HG02571 (cell line): ENCODE results near the gene ADIG.

Source experiments
- ATAC-seq: cut with Tn5 transposase; IDR thresholded peaks from one replicate; pipeline ENCODE4 v1.9.1; 2021; ENCODE audit warnings: mild to moderate bottlenecking, moderate library complexity; ENCODE audit not compliant: unreplicated experiment

ADIG gene

DNA sequence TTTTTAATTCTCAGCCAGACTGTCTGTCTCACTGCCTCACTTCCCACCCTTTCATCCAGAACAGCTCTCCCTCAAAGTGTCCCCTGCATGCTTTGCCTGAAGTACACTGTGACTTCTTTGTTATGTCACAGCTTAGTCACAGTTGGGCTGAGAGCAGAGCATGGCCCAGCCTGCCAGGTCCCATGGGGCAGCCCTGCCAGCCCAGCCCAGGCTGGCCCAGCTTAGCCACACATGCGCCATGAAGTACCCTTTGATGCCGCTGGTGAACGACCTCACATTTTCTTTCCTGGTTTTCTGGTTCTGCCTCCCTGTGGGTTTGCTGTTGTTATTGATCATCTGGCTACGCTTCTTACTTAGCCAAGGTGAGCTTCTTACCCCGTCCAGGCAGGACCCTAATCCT lies at the start of gene ADIG:
ADIG (plus strand) TSS at position 185 of the 400 bp plus-strand sequence; CDS start at position 239, 54 bp downstream.
- no peak for ATAC-seq

DNA sequence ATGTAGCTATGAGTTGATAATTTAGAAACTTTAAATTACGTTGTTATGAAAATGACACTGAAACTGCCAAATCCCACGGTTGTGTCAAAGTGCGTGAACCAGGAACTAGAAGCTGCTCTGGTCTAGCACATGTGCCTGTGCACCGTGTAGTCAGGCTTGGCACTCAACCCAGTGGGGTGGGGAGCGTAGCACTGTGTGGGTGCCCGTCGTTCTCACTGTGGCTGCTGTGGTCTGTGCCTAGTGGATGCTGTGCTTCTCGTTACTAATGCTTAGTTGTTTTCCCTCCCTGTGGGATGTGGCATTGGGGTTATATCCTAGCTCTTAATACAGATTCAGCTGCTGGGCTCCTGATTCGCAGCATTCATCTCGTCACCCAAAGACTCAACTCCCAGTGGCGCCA lies 46.2 kb upstream of the ADIG start:
- no peak for ATAC-seq

DNA sequence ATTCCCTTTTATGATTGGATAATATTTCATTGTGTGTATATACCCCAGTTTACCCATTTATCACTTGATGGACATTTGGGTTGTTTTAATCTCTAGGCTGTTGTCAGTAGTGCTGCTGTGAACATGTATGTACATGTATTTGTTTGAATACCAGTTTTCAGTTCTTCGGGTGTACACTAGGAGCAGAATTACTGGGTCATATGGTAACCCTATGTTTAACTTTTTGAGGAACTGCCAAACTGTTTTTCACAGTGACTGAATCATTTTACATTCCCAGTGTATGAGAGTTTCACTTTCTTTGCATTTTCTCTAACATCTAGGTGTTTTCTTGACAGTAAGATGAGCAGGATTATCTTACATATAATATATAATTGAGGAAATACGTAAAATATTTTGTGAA lies 44.7 kb upstream of the ADIG start:
- no peak for ATAC-seq

DNA sequence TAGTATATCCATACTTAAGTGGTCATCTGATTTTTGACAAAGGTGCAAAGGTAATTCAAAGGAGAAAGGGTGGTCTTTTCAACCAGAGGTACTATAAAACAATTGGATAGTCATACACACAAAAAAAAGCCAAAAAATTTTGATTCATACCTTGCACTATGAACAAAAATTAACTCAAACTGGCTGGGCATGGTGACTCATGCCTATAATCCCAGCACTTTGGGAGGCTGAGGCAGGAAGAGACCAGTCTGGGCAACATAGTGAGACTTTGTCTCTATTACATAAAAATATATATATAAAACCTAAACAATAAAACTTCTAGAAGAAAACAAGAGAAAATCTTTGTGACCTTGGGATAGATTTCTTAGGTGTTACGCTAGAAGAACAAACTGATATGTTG lies 43.8 kb upstream of the ADIG start:
- no peak for ATAC-seq

DNA sequence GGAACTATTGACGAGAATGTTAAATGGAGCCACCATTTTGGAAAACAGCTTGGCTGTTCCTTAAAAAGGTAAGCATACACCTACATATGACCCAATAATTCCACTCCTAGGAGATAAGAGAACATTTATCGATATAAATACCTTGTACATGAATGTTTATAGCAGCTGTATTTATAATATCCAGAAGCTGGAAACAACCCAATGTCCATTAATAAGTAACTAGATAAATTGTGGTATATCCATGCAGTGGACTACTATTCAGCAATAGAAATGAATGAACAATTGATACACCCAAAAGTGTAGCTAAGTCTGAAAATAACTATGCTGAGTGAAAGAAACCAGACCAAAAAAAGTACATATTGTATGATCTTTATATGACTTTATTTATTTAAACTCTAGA lies 42.2 kb upstream of the ADIG start:
- no peak for ATAC-seq

DNA sequence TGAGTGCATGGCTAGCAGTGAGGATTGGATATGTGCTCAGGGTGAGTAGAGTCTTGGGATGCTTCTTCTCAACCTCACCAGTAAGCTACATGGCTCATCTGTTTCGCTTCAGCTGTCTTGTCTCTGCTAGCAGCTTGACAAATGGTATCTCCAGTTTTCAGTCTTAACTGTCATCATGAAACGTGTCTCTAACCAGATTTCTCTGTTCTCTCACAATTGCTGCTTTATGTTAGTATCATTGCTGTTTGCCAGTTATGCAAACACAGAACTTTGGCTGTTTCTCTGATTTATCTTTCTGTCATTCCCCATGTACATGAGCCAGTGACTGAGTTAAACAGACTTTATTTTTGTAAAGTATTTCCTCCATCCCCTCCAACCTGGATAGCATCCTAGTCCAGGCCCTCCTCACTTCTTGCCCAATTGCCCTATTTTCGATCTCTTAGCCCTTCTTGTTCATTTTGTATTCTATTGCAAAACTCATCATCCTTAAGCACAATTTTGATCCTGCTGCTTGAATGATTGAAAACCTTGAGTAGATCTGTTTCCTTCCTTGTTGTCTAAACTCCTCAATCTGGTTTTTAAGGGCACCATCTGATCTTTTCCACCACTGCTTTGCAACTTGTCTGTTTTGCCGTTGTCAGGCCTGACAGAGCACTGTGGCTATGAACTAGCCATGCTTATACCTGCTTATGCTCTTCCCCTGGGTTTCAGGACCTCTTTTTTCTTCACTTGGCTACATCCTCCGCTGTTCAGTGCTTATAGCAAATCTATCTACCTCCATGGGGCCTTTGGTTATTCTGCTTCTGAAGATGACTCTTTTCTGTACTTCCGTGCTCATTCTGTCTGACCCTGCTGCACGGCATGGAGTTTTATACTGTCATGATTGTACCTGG lies 37.7 kb upstream of the ADIG start:
- ATAC-seq: no peak

DNA sequence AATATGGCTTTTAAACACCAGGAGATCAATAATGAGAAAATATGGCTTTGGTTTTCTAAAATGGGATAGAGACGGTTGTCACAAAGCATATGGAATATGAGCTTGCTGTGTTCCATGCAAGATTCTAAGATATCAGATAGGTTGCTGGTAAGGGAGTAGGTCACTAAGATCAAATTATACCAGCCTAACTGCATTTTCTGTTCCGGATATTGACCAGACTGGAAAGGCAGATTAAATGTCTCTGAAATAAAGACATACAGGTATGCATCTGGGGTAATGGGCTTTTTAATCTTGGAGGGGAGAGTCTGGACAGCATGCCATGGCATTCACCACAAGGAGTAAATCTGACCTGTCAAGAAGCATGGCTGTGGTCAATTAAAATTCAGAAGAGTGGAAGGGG lies 35.2 kb upstream of the ADIG start:
- no peak for ATAC-seq

DNA sequence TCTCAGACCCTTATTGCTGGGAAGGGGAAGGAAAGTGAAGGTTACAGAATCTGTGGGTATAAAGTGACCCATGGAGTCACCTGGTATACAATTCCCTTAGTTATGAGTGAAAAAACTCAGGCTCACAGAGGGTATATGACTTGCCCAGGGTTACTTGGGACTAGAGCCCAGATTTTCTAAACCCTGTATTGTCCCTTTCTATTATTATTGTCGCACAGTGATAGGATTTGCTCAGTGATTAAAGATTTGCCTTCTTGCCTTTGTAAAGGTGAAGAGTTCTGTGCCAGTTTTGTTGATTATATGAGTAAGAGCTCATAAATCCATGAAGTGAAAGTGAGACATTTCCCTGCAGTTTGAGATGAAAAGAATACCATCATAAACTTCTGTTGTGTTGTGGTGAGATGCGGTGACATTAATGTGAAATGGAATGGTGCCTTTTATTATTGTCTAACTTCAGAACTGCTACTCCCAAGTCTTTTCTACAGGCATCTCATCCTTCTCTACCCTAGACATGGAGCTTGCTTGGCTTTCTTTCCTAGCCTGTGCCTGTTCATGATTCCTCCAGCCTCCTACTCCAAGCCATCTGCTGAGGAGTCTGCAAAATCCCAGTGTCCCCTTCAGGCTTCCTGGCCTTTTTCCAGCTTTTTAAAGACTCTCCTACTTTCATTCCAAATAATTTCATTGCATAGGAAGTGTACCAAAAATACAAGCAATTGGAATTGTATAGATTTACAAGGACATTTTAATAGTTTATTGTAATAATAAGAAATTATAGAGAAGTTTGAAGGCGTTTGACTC lies 33.5 kb upstream of the ADIG start:
- no peak for ATAC-seq

DNA sequence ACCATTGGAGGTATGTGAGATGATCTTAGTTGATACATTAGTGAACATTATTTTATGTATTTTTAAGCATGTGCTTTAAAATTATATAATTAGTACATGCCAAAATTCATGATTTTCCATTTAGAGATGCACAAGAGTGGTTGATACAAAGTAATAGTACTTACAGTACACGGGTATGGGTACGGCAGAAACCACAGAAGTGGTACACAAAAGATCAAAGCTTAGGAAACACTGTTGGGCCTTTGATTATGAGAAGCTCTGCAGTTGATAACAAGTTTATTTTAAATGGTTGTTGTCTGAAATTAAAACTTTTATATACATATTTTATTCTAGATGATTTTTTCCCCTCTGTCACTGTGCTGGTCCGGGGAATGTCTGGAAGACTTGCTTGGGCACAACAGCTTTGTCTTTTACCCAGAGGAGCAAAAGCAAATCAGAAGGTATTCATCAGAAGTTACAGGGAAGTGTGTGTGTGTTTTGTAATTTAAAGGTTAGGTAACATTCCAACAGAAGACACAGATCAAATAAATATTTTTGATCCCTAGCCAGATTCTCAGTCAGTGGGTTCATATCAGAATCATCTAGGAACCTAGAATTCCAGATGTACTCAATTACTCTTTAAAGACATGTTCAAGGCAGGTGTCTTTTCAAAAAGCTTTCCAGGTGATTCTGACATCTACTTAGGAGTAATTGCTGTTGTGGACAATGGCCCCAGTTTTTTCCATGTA lies 32.5 kb upstream of the ADIG start:
- no peak for ATAC-seq

DNA sequence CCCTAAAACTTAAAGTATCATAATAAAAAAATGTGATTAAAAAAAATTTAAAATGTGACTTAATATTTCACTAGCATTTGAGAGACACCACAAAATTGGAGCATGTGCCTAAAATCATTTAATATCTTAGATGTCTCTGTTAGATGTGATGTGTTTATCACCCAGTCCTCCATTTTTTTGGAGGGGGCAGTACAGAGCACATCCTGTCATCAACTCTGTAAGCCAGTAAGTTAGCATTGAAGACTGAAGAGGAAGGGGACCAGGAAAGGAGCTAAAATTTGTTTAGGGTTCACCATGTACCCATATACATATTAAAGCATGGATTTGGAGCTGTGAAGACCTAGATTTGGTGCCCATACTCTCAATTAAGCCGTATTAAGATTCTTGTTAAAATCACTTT lies 30.7 kb upstream of the ADIG start:
- ATAC-seq: no peak

DNA sequence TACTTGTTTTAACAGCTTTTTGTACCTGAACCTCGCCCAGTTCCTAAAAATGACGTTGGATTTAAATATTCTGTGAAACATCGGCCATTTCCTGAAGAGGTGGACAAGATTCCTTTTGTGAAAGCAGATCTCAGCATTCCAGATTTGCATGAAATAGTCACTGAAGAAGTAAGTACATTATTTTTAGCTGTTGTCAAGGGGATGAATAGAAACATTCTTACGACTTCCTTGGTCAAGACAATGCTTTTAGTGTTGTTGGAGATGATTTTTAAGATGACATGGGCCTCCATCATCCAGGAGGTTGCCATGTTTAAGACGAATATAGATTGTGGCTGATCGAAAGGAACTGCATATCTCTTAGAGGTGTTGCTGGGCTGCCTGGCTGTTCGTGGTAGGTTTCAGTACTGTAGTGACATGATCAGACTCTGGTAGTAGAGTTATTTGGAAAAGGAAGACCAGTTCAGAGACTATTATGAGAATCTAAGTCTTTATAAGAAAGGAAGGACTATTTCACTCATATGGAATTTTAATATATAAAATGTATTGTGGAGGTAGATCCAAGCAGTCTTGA lies 29.9 kb upstream of the ADIG start:
- ATAC-seq: no peak

DNA sequence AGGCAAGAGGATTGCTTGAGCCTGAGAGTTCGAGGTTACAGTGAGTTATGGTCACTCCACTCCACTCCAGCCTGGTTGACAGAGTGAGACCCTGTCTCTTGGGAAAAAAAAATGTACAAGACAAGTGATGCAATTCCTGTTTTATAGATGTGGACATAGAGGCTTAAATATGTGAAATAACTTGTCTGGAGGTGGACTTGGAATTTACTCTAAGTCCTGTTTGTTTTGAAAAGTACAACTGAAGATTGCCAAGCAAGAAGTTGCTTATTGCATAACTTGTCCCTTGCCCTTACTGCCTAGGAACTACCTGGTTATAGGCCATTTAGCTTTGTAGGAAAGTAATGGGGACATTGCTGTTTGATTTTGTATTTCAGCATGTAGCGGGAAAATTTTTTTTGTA lies 26.0 kb upstream of the ADIG start:
- no peak for ATAC-seq

DNA sequence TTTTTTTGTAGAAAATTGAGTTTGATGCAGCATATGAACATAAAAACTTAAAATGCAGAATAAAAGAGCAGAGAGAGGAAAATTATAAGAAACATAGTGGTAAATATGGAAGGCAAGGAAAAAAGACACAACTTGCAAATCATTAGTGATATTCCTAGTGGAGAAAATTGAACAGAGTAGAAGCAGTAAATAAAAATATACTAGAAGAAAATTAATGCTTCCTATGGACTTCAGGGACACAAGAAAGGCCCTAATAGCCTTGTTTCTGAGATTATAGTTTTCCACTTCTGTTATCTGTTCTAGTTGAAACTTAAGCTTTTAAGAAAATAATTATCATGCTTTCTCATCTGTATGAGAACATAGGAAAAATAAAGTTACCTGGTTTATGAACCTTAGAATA lies 25.6 kb upstream of the ADIG start:
- no peak for ATAC-seq

DNA sequence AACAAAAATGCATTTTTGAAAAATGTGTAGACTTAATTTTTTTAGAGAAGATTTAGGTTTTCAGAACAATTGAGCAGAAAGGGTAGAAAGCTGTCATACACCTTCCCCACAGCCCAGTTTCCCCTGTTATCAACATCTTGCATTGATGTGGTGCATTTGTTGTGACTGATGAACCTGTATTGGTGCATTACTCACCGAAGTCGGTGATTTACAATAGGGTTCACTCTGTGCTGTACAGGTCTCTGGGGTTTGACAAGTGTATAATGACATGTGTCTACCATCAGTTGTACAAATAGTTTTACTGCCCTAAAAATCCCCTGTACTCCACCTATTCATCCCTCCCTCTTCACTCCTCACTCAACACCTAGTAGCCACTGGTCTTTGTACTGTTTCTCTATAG lies 23.8 kb upstream of the ADIG start:
- no peak for ATAC-seq

DNA sequence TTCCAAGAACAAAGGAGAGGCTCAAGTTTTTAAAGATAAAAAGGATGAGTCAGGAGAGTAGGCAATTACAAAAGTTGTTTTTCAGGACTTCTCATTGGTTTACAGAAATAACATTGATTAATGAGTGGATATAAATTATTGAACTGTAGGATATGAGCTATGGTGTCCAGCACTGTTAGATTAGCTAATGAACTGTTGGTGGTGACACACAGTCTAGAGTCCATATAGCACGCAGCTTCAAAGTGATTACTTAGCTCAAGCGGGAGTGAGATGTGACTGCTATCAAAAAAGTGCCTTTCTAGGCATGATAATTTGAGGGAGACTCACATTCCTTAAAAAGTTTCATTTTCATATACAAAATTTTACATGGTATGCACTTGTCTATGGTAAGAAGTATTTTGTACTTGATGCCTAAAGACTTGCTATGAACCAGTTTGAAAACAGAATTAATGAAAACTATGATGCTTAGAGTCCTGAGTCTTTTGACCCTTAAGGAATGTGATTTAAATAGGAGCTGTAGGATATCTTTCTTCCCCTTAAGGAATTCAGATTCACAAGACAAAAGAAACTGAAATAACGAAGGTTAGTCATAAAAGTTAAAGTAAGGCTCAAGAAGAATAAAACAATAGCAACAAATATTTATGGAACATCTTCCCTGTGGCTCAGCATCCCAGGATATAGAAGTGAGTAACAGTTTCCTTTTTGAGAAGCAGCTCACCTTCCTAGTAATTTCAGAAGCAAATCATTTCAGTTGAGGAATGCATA lies 22.2 kb upstream of the ADIG start:
- no peak for ATAC-seq

DNA sequence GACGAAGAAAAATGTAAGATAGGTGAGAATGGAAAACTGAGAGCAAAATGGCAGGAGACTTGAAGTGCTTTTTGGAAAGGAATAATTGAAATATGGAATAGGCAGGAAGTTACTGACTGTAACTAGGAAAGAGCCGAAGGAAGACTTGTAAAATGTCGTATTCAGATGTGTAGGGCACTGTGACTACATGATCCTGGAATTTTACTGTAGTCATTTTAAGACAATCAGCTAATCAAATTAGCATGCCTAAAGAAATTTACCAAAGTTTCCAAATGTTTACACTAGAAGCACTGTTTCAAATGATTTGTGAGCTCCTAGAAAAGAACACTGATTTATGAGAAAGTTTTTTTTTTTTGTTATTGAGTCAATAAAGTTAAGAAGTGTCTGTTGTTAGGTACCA lies 21.2 kb upstream of the ADIG start:
- no peak for ATAC-seq

DNA sequence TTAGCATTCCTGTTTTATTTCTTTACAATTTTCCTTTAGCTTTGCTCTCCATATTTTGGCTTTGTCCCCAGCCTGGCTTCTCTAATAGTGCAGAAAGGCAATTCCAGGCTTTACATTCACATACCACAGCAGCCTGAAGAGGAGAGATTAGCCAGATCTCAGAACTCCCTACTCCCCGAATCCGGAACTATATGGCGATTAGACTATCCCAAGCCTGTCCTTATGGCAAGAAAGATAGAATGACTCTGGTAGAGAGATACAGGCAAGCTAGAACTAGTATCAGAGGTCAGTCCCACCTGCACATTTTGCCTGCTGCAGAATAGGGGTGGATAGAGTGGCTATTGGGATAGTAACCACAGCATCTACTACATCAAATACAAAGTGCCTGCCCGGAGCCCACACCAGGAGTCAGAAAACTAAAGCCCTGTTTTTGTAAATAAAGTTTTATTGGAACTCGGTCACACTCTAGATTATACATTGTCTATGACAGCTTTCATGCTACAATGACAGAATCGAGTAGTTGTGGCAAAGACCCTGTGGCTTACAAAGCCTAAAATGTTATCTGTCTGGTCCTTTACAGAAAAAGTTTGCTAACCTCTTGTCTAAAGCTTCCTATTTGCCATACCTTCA lies 17.1 kb upstream of the ADIG start:
- no peak for ATAC-seq

DNA sequence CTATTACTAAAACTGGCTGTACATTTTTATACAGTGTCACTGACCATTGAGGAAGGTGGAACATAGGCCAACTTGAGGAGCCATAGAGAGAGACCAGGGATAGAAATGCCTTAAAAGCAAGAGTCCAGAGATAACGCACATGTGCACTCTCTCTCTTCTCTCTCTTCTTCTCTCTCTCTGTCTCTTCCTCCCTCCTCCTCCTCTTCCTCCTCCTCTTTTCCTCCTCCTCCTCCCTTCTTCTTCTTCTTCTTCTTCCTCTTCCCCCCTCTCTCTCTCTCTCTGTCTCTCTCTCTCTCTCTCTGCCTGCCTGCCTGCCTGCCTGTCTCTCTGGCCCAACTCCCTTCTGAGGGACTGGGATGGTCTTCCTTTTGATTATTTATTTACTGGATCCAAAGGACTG lies 16.3 kb upstream of the ADIG start:
- no peak for ATAC-seq

DNA sequence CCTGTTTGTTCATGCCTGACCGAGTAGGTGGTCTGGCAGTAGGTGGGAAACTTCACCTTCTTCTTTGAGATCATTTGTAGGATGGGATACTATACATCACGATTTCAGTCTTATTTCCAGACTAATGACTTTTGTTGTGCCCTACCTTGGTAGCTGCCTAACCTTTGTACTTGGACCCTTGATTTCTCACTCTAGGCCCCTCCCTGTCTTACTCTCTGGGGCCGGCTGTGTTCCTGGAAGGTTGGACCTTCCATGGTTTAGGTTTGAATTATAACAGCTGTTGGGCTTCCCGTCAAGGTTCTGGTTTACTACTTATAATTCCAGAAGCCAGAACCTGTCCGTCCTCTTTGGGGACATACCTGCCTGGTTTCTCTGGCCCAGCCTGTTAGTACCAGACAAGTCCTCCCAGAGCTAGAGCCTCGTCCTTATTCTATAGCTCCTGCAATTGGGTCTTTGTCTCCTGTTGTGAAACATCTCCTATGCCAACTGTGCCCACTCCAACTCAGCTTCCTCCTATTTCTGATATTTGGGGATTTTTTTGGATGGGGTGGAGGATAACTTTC lies 14.9 kb upstream of the ADIG start:
- no peak for ATAC-seq
